Measurements from ENCODE around the gene CEP19. TPM values are rescaled to one million over a fixed set of nuclear protein-coding genes. Genes with fewer than 3 reads are reported as not detected.

The CEP19 gene
- total and polyA plus RNA-seq, 2 of the 8 experiments (the other 6 are each of a cell fraction or from before 2014, with no cell fraction given) = 0.95 to 1.6 TPM

- TF ChIP-seq RNF2 (IDR thresholded peaks at IDR 0.05; ENCODE audit: borderline replicate concordance, low read depth, low read length, missing control alignments, poor library complexity, severe bottlenecking) (no peak), ZNF274 (IDR thresholded peaks at IDR 0.05; ENCODE audit: borderline replicate concordance, extremely low read depth, low read length) (no peak), SUZ12 (IDR thresholded peaks at IDR 0.05; ENCODE audit: low read length) (no peak), CEBPB (IDR thresholded peaks at IDR 0.05; ENCODE audit: low read depth, low read length) (no peak), RXRA (IDR thresholded peaks at IDR 0.05; ENCODE audit: insufficient read depth, low read depth, low read length) (no peak)
These were observed 25.6 kb downstream of the CEP19 start (continued) for GRCh38 chr3:196686436-196686835.
